Peyer's patch (tissue), 4 donors: ENCODE measurements around the gene SYNGR1. TPM values are rescaled to one million over a fixed set of nuclear protein-coding genes. Genes with fewer than 3 reads are reported as not detected.

Experiments
- DNase-seq, 3 donors: peaks; one replicate each; pipeline ENCODE4 v3.0.0-alpha.2; 2017 to 2019
- H3K27ac ChIP-seq, 4 donors: fragments of 200-600 bp; sonication (generic); one replicate each; pipeline ENCODE4 v1.5.1; 2016 to 2019
- H3K27me3 ChIP-seq, 2 donors: fragments of 200-600 bp; sonication (generic); one replicate each; pipeline ENCODE4 v1.5.1; 2019
- H3K36me3 ChIP-seq, 3 donors: fragments of 200-600 bp; sonication (generic); one replicate each; pipeline ENCODE4 v1.5.1; 2016 to 2019
- H3K4me1 ChIP-seq, 4 donors: fragments of 200-600 bp; sonication (generic); one replicate each; pipeline ENCODE4 v1.5.1; 2016 to 2019
- H3K4me3 ChIP-seq, 4 donors: fragments of 200-600 bp; sonication (generic); 1 replicate in 3 of 4; 2 replicates in 1 of 4; pipeline ENCODE4 v1.5.1; 2016 to 2019; ENCODE audit warnings: mild to moderate bottlenecking in 1 of 4
- H3K9me3 ChIP-seq, 4 donors: fragments of 200-600 bp; sonication (generic); one replicate each; pipeline ENCODE4 v1.5.1; 2016 to 2019; ENCODE audit warnings: mild to moderate bottlenecking in 1 of 4
- POLR2A ChIP-seq, 2 donors: fragments of 450-650 bp; IDR thresholded peaks; one replicate each; pipeline ENCODE4 v1.5.1; 2017; ENCODE audit warnings: antibody characterized with exemption in 2 of 2, mild to moderate bottlenecking in 2 of 2, moderate library complexity in 2 of 2
- total RNA-seq, 4 donors: library from RNA; depleted of rRNA; stranded (reverse); fragments of >200 nt; gene quantifications; one replicate each; pipeline ENCODE4 v1.1.0, GENCODE V29; 2016
- TF ChIP-seq, protein P1 (sequence below), 6 experiments: fragments of 450-650 bp in 4 of 6; fragments of 200-600 bp in 2 of 6; sonication (generic) in 1 of 6; IDR thresholded peaks; one replicate each; pipeline ENCODE4 v1.5.1; 2017 to 2019; ENCODE audit warnings: antibody characterized with exemption in 6 of 6, mild to moderate bottlenecking in 3 of 6, moderate library complexity in 1 of 6

The SYNGR1 gene
- total RNA-seq, 4 donors from 2014 or later, result 0.35 to 22.3 (median 2.5) TPM

DNA sequence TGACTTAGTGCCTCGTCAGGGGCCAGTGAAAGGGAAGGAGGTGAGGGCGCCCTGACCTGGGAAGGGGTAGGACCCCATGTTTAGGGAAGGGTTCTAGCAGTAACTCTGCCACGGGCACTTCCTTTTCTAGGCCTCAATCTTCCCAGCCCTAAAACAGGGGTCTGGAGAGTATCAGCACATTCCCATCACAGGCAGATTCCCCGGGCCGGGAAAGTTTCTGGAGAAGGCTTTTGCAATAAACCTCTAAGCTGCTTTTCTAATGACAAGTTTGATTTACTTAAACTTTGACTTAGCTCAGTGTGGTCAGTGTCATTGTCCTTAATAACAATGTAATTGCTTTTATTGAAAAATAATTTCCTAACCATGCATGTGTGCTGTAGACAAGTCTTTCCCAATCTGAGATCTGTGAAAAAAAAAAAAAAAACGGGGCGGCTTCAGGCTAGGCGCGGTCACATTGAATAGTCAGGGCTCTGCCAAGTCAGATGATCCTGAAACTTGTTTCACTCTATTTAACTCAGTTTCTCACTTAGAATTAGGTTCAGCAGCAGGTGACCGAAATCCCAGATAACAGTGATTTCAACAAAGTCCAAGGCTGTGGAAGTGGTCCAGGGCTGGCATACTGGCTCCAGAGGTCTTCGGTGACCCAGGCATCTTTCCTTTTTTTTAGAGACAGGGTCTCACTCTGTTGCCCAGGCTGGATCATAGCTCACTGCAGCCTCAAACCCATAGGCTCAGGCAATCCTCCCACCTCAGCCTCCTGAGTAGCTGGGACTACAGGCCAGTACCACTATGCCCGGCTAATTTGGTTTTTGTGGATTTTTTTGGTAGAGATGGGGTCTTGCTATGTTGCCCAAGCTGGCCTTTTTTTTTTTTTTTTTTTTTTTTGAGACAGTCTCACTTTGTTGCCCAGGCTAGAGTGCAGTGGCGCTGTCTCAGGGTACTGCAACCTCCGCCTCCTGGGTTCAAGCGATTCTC, 30.3 kb downstream of the SYNGR1 start:
- Histone ChIP-seq H3K9me3 (no peaks in the 10 kb centered on the region), H3K36me3 (no peaks in the 10 kb centered on the region), H3K27me3 (no peaks in the 10 kb centered on the region), H3K4me3 (no peak overlapping the region), H3K4me1 (no peaks in the 10 kb centered on the region), H3K27ac (no peak overlapping the region)
- no peak for DNase-seq
- no peak for TF ChIP-seq POLR2A (IDR thresholded peaks at IDR 0.05)
- TF ChIP-seq, protein P1, sequence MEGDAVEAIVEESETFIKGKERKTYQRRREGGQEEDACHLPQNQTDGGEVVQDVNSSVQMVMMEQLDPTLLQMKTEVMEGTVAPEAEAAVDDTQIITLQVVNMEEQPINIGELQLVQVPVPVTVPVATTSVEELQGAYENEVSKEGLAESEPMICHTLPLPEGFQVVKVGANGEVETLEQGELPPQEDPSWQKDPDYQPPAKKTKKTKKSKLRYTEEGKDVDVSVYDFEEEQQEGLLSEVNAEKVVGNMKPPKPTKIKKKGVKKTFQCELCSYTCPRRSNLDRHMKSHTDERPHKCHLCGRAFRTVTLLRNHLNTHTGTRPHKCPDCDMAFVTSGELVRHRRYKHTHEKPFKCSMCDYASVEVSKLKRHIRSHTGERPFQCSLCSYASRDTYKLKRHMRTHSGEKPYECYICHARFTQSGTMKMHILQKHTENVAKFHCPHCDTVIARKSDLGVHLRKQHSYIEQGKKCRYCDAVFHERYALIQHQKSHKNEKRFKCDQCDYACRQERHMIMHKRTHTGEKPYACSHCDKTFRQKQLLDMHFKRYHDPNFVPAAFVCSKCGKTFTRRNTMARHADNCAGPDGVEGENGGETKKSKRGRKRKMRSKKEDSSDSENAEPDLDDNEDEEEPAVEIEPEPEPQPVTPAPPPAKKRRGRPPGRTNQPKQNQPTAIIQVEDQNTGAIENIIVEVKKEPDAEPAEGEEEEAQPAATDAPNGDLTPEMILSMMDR (IDR thresholded peaks at IDR 0.05), result no peak

DNA sequence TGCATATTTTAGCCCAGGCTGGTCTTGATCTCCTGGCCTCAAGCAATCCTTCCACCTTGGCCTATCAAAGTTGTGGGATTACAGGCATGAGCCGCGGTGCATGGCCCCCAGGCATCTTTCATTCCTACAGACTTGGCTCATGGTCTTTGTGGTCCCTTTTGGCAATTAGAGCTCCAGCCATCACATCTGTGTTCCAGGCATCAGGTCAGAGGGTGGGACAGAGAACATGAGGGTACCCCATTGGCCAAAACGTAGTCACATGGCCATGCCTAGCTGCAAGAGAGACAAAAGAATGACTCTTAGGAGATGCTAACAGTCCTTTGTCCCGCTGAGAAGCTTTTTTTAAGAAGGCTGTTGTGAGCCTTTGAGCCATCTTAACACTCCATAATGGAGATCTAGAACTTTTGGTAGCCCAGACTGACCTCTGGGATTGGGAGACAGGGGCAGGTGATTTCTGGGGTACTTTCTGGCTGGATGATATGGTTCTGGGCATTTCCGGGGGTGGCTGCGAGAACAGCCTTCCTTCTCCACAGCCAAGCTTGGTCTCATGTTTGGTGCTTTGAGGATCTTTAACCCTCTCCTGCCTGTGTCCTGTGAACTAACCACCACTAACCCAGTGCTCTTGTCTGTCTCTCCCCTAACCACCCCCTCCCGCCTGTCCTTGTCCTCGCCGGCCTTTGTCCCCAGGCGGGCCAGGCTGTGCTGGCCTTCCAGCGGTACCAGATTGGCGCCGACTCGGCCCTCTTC, 31.4 kb downstream of the SYNGR1 start:
- Histone ChIP-seq H3K9me3 (no peaks in the 10 kb centered on the region), H3K36me3 (no peaks in the 10 kb centered on the region), H3K4me3 (no peak overlapping the region), H3K4me1 (no peaks in the 10 kb centered on the region), H3K27me3 (no peaks in the 10 kb centered on the region), H3K27ac (no peak overlapping the region)
- TF ChIP-seq POLR2A (IDR thresholded peaks at IDR 0.05), result no peak
- DNase-seq, result no peak

DNA sequence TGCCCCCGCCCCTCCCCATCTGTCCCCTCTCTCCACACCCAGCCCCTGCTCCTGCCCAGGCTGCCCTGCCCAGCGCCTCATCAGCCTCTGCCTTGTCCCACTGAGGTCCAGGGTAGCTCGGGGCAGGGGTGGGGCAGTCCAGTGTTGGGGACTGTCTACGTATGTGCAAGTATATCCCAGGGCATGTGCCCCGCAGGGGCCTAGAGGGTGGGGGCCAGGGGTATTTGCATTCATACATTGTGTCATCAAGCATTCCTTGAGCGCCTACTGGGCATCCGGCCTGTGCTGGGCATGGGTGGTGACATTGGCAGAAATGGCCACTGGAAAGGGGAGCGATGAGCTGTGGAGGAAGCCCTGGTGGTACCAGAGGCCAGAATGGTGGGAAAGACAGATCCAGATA, 32.1 kb downstream of the SYNGR1 start:
- Histone ChIP-seq H3K36me3 (no peaks in the 10 kb centered on the region), H3K27me3 (no peaks in the 10 kb centered on the region), H3K4me1 (no peaks in the 10 kb centered on the region), H3K9me3 (no peaks in the 10 kb centered on the region), H3K4me3 (no peak overlapping the region), H3K27ac (no peak overlapping the region)
- TF ChIP-seq, protein P1 (IDR thresholded peaks at IDR 0.05), result no peak
- TF ChIP-seq POLR2A (IDR thresholded peaks at IDR 0.05), result no peak
- DNase-seq, result no peak

DNA sequence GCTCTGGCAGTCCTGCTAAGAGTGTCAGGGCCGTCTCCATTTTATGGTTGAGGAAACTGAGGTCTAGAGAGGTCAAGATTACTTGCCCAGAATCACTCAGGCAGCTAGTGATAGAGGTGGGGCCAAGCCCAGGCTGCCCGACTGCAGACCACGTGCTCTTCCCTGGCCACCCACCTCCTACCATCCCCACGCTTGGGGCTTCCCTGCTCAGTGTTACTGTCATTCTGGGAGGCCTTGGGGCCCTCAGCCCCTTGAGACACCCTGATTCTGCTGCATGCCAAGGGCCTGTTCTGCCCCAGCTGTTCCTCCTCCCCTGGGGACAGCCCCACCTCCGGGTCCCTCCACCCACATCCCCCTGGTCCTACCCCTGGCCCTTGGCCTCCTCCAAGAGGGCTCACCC, 32.6 kb downstream of the SYNGR1 start:
- TF ChIP-seq, protein P1 (IDR thresholded peaks at IDR 0.05), result no peak
- no peak for TF ChIP-seq POLR2A (IDR thresholded peaks at IDR 0.05)
- no peaks in the 10 kb centered on the region for H3K36me3 ChIP-seq
- no peak overlapping the region for H3K4me3 ChIP-seq
- no peak overlapping the region for H3K27ac ChIP-seq
- H3K9me3 ChIP-seq, result no peaks in the 10 kb centered on the region
- H3K4me1 ChIP-seq, result no peaks in the 10 kb centered on the region
- no peaks in the 10 kb centered on the region for H3K27me3 ChIP-seq
- DNase-seq, result no peak

DNA sequence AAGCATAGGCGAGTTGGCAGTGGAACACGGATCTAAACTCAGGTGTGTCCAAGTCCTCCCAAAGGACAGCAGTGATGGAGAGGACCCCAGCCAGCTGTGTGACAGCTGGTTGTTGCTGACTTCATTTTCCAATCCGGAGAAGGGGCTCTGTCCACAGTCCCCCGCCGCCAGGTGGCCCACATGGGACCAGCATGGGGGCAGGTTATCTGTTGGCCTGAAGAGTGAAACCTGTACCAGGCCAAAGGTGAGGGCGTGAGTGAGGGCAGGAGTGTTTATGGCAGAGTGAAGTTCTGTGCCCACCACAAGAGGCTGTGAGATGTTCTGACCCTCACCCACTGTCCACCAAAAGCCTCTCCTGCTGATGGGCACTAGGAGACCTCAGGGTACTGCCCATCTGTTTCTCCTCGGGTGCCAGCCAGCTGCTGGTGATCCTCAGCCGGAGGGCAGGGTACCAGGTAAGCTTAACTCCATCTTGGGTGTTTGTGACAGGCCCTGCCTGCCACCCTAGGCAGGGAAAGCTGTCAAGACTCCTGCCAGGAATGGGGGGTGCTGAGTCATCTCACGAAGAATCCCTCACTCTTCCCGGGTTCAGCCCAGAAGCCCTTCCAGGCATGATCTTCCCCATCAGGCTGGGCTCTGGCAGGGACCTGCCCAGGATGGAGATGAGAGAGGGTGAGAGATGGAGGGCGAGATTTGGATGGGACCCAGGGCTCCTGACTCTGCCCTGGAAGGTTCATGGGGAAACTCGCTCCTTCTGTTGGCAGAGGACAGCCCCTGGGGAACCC, 34.2 kb downstream of the SYNGR1 start:
- Histone ChIP-seq H3K27me3 (no peaks in the 10 kb centered on the region), H3K36me3 (no peaks in the 10 kb centered on the region), H3K4me3 (no peak overlapping the region), H3K9me3 (no peaks in the 10 kb centered on the region), H3K4me1 (peaks cover 0 to 6% (median 0%) of the 10 kb centered on the region in 4 donors), H3K27ac (no peak overlapping the region)
- no peak for DNase-seq
- TF ChIP-seq, protein P1 (IDR thresholded peaks at IDR 0.05), result no peak
- no peak for TF ChIP-seq POLR2A (IDR thresholded peaks at IDR 0.05)
